Testis (tissue), 2 donors: Measurements from ENCODE around the gene FAM200A.

Experiments
- POLR2A ChIP-seq: fragments of 450-650 bp; IDR thresholded peaks from one replicate; pipeline ENCODE4 v1.6.1; 2017; ENCODE audit warnings: antibody characterized with exemption, mild to moderate bottlenecking, moderate library complexity
- TF ChIP-seq, protein P1 (sequence below), 3 experiments: fragments of 450-650 bp in 2 of 3; fragments of 200-600 bp in 1 of 3; sonication (generic) in 1 of 3; IDR thresholded peaks; one replicate each; pipeline ENCODE4 v1.5.1; 2016 to 2019; ENCODE audit warnings: antibody characterized with exemption in 3 of 3, mild to moderate bottlenecking in 2 of 3, moderate library complexity in 1 of 3

DNA sequence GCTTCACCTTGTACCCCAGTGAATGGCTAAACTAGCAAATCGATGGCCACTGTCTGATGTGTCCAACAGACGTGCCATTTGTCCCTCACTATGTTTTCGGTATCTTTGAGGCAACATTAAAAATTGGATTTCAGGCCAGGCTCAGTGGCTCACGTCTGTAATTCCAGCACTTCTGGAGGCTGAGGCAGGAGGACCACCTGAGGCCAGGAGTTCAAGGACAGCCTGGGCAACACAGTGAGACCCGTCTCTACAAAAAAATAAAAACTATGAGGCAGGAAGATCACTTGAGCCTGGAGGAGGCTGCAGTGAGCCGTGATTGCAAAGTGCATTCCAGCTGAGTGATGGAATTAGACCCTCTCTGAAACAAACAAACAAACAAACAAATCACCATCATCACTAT, 8.0 kb downstream of the FAM200A start:
- TF ChIP-seq POLR2A = no peak
- TF ChIP-seq, protein P1, sequence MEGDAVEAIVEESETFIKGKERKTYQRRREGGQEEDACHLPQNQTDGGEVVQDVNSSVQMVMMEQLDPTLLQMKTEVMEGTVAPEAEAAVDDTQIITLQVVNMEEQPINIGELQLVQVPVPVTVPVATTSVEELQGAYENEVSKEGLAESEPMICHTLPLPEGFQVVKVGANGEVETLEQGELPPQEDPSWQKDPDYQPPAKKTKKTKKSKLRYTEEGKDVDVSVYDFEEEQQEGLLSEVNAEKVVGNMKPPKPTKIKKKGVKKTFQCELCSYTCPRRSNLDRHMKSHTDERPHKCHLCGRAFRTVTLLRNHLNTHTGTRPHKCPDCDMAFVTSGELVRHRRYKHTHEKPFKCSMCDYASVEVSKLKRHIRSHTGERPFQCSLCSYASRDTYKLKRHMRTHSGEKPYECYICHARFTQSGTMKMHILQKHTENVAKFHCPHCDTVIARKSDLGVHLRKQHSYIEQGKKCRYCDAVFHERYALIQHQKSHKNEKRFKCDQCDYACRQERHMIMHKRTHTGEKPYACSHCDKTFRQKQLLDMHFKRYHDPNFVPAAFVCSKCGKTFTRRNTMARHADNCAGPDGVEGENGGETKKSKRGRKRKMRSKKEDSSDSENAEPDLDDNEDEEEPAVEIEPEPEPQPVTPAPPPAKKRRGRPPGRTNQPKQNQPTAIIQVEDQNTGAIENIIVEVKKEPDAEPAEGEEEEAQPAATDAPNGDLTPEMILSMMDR (IDR thresholded peaks at IDR 0.05) = no peak
